Cardiac fibroblast (primary cell): ENCODE results near the gene FICD.

Source experiments
- DNase-seq, 2 donors: peaks; one replicate each; pipeline versions ENCODE4 v3.0.0 to v3.0.0-alpha.2; 2010; ENCODE audit warnings: low read depth in 2 of 2
- H3K4me3 ChIP-seq, 2 donors: replicated peaks in 1 of 2; 1 replicate in 1 of 2; 2 replicates in 1 of 2; pipeline ENCODE4 v1.5.1; 2011; ENCODE audit warnings: low read depth in 2 of 2, low read length in 2 of 2, mild to moderate bottlenecking in 2 of 2, moderate library complexity in 1 of 2
- CTCF ChIP-seq: IDR thresholded peaks from one replicate; pipeline ENCODE4 v1.5.1; 2011; ENCODE audit warnings: low read depth, mild to moderate bottlenecking, low read length, inconsistent platforms

The FICD gene

GRCh38 chr12:108523365-108523764 is 8.3 kb downstream of the FICD start:
- TF ChIP-seq CTCF = no peak
- no peak for DNase-seq
- no peak overlapping the region for H3K4me3 ChIP-seq

DNA sequence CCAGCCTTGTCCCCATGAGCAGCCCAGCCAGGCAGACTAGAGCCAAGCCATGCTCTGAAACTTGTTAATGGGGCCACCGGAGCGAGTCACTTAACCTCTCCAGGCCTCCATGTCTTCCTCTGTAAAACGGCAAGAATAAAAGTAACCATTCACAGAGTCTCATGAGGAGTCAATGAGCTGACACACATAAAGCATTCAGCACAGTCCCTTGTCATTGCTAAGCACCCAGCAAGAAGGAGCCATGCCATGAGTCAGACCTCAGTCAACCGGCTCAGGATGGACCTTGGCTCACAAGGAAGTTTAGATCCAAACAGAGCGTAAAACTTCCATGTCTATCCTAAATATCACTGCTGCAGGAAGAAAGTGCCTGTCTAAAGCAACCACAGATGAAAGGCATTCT is 10.6 kb downstream of the FICD start:
- peak in 1 of 2 donors; percentile 64 for DNase-seq
- no peak overlapping the region for H3K4me3 ChIP-seq
- TF ChIP-seq CTCF = no peak

DNA sequence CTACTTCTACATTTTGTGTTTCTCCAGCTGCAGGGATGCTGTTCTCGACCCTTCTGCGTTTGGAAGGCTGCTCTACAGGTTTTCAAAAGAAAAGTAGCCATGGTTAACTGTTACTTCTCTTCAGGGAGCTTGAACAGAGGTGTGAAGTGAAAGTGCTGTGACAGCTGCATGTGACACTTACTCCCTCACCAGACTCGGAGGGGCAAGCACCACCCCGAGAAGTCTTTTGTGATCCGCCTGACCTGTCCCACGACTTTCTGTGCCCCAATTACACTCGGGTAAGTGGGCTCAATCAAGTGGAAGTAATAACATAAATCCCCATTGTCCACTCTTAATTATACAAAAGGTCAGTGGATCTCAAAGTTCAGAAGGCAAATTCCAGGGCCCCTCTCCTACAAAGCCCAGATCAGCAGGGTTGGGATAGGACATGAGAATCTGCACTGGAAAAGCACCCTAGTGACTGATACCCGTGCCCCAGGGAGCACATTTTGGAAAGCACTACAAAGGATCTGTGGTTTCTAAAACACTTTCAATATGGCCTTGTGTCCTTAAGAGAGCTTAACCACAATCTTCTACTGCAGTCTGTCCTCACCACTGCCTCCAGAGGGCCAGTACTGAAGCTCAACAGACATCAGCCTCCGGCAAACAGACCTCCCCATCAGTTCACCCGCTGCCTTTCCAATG is 11.5 kb downstream of the FICD start:
- peak in 1 of 2 donors; percentile 26 for DNase-seq
- H3K4me3 ChIP-seq = no peak overlapping the region
- no peak for TF ChIP-seq CTCF

DNA sequence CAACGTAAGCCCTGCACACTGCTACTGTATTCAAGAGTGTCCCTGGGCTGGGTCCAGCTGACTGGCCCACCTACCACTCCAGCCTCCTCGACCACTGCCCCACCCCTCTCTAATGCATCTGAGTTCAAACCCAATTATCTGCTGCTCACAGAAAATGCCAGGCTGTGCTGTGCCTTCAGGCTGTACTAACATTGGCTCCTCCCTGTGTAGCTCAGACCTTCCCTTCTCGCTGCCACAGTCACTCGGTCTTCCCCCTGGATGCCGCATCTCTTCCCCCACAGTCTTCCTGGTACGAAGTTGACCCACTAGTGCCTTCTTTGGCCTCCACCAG is 12.1 kb downstream of the FICD start:
- no peak for TF ChIP-seq CTCF
- DNase-seq = no peak
- no peak overlapping the region for H3K4me3 ChIP-seq

DNA sequence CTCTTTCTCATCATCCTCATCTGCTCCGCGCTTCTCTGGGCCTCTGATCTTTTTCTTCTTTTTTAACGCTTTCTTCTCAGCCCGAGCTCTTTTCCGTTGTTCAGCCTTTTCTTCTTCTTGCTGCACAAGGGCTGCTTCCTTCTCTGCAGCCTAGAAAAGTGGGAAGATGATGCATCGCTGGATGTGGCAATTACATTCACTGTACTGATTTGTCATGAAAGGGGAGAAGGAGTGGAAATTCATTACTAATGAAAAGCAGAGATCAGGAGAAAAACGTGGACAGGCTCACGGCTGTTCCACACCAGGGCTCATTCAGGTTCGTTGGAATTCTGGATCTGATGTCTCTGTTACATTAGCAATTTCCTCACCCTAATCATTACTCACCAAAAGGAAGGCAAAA is 15.1 kb downstream of the FICD start:
- no peak for TF ChIP-seq CTCF
- DNase-seq = no peak
- H3K4me3 ChIP-seq = no peak overlapping the region

- no peak for DNase-seq
- no peak overlapping the region for H3K4me3 ChIP-seq
- no peak for TF ChIP-seq CTCF
Observed at GRCh38 chr12:108531929-108532848, 17.1 kb downstream of the FICD start.
